ENCODE results near the gene SKOR1. TPM values are rescaled to one million over a fixed set of nuclear protein-coding genes. Genes with fewer than 3 reads are reported as not detected.

Gene SKOR1
- polyA plus RNA-seq, 1 of the 3 experiments (the other 2 are of a cell fraction) = 0.26 TPM

DNA sequence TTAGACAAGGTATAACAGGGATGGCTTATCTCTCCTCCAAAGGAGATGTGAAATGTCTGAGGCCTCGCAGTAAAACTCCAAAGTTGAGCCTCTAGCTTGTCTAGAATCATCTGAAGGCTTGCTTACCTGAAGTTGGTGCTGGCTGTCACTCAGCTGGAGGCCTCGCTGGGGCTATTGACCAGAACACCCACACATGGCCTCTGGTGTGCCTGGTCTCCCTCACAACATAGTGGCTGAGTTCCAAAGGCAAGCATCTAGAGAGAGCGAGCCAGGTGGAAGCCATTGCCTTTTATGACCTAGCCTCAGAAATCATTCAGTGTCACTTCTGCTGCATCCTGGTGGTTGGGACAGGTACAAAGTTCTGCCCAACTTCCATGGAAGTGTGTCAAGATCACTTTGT is 31.9 kb downstream of the SKOR1 start:
- Histone ChIP-seq H3K27me3 (ENCODE audit: insufficient read depth) (no peaks in the 10 kb centered on the region), H3F3A (replicated peaks; ENCODE audit: insufficient read depth) (no peaks in the 10 kb centered on the region), H3K27ac (ENCODE audit: low read depth in 2 of 2, low read length in 1 of 2) (no peak overlapping the region), H3K9me2 (no peaks in the 10 kb centered on the region), H3K4me1 (ENCODE audit: control insufficient read depth in 1 of 2, insufficient read depth in 2 of 2, low read depth in 1 of 2, low read length in 1 of 2) (peaks cover 0 to 7% of the 10 kb centered on the region in 2 experiments; a peak in 1 of 4 replicates), H3K9ac (no peak overlapping the region), H3K9me3 (no peaks in the 10 kb centered on the region), H3K4me2 (no peak overlapping the region), H4K20me1 (ENCODE audit: insufficient read depth) (no peaks in the 10 kb centered on the region), H3K4me3 (ENCODE audit: low read depth in 2 of 2, low read length in 1 of 2) (no peak overlapping the region), H2AFZ (ENCODE audit: low read depth) (no peak overlapping the region), H3K36me3 (replicated peaks in 1 of 2; ENCODE audit: control insufficient read depth in 1 of 2, insufficient read depth in 2 of 2, low read length in 1 of 2) (no peaks in the 10 kb centered on the region), H3K79me2 (ENCODE audit: insufficient read depth) (no peaks in the 10 kb centered on the region)
- TF ChIP-seq TCF12 (IDR thresholded peaks at IDR 0.05) (no peak), FOSL2 (IDR thresholded peaks at IDR 0.05; ENCODE audit: borderline replicate concordance, low read depth) (no peak), USF1 (IDR thresholded peaks at IDR 0.05; ENCODE audit: borderline replicate concordance, low read depth) (no peak), GABPA (IDR thresholded peaks at IDR 0.05; ENCODE audit: low read depth) (no peak), POLR2AphosphoS5 (IDR thresholded peaks at IDR 0.05; ENCODE audit: low read depth, low read length) (no peak), SMC3 (IDR thresholded peaks at IDR 0.05; ENCODE audit: low read depth, low read length) (no peak), TAF1 (IDR thresholded peaks at IDR 0.05; ENCODE audit: borderline replicate concordance, low read depth, low read length) (no peak), GATA2 (CRISPR knock-in tag; IDR thresholded peaks at IDR 0.05) (no peak)
- no peak for DNase-seq
- CTCF ChIA-PET = no interaction called here
- POLR2A ChIA-PET = no interaction called here
- WGBS (ENCODE audit: low lambda C conversion rate) = 62% methylated on average over 3 of the region's 3 CpGs

DNA sequence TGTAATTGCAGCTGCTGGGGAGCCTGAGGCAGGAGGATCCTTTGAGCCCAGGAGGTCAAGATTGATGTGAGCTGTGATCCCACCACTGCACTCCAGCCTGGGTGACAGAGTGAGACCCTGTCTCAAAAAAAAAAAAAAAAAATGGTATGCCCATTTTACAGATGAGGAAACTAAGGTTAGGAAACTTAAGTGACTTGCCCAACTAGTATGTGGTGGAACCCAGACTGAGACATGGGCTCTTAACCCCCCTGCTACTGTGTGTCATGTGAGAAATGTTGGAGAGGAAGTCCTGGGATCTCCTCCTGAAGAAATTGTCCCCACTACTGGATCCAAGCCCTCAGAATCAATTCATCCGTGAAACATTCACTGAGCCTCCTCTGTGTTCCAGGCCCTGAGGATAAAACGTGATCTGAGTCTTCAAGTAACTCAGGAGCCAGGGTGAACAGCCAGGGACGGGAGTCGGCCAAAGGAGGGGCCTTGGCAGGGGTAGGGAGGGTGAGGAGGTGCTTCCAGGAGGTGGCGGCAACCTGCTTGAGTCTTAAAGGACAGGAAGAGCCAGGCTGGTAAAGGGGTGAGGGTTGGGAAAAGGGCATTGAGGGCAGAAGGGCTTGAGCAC is 34.1 kb downstream of the SKOR1 start:
- Histone ChIP-seq H3K79me2 (ENCODE audit: insufficient read depth) (no peaks in the 10 kb centered on the region), H3F3A (replicated peaks; ENCODE audit: insufficient read depth) (no peaks in the 10 kb centered on the region), H4K20me1 (ENCODE audit: insufficient read depth) (no peaks in the 10 kb centered on the region), H3K4me3 (ENCODE audit: low read depth in 2 of 2, low read length in 1 of 2) (no peak overlapping the region), H3K4me2 (no peak overlapping the region), H3K4me1 (ENCODE audit: control insufficient read depth in 1 of 2, insufficient read depth in 2 of 2, low read depth in 1 of 2, low read length in 1 of 2) (peaks cover 0 to 8% of the 10 kb centered on the region in 2 experiments; a peak in 1 of 4 replicates), H3K9me2 (no peaks in the 10 kb centered on the region), H3K9ac (no peak overlapping the region), H3K27ac (ENCODE audit: low read depth in 2 of 2, low read length in 1 of 2) (no peak overlapping the region), H2AFZ (ENCODE audit: low read depth) (no peak overlapping the region), H3K27me3 (ENCODE audit: insufficient read depth) (no peaks in the 10 kb centered on the region), H3K36me3 (replicated peaks in 1 of 2; ENCODE audit: control insufficient read depth in 1 of 2, insufficient read depth in 2 of 2, low read length in 1 of 2) (no peaks in the 10 kb centered on the region), H3K9me3 (no peaks in the 10 kb centered on the region)
- no peak for DNase-seq
- WGBS (ENCODE audit: low lambda C conversion rate) = 80% methylated on average over 5 of the region's 5 CpGs
- ChIA-PET CTCF (interaction anchor here (1.3 kb wide), 1 partner anchor 295 kb away, joined by 3 read pairs; no protein-coding TSS in a partner anchor), POLR2A (no interaction called here)
- TF ChIP-seq RFX5 (IDR thresholded peaks at IDR 0.05; ENCODE audit: low read length) (no peak), GABPA (IDR thresholded peaks at IDR 0.05; ENCODE audit: low read depth) (no peak), GATA2 (CRISPR knock-in tag; IDR thresholded peaks at IDR 0.05) (no peak), MEF2A (IDR thresholded peaks at IDR 0.05; ENCODE audit: borderline replicate concordance, low read depth) (no peak)
- TF ChIP-seq, protein P1, sequence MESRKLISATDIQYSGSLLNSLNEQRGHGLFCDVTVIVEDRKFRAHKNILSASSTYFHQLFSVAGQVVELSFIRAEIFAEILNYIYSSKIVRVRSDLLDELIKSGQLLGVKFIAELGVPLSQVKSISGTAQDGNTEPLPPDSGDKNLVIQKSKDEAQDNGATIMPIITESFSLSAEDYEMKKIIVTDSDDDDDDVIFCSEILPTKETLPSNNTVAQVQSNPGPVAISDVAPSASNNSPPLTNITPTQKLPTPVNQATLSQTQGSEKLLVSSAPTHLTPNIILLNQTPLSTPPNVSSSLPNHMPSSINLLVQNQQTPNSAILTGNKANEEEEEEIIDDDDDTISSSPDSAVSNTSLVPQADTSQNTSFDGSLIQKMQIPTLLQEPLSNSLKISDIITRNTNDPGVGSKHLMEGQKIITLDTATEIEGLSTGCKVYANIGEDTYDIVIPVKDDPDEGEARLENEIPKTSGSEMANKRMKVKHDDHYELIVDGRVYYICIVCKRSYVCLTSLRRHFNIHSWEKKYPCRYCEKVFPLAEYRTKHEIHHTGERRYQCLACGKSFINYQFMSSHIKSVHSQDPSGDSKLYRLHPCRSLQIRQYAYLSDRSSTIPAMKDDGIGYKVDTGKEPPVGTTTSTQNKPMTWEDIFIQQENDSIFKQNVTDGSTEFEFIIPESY (IDR thresholded peaks at IDR 0.05; ENCODE audit: borderline replicate concordance, low read depth) = no peak
